HEK293T (cell line): ENCODE measurements around the gene PLCB4.

Experiments
- ELF4 ChIP-seq: fragments of 450-650 bp; IDR thresholded peaks from 2 replicates; pipeline ENCODE4 v1.6.1; 2017; ENCODE audit warnings: antibody characterized with exemption
- L3MBTL2 ChIP-seq: fragments of 450-650 bp; conservative IDR thresholded peaks from 2 replicates; pipeline ENCODE4 v1.6.1; 2016; ENCODE audit warnings: mild to moderate bottlenecking
- TF ChIP-seq, protein P1 (sequence below): fragments of 450-650 bp; IDR thresholded peaks from 2 replicates; pipeline ENCODE4 v1.6.1; 2016

DNA sequence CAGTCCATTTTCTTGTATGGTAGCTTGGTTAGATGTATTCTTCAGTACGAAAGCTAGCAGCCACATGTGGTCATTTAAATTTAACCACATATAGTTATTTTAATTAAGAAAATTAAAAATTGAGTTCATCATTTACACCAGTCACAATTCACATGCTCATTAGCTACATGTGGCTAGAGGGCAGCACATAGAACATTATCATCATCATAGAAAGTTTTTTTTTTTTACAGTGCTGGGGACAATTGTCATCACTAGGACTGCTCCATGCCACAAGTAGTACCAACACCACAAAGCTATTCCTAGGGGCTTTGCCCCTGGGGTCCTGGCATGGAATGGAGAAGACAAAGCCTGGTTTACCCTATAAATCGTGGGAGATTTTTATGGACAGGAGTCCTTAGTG is 30.5 kb downstream of the PLCB4 start:
- TF ChIP-seq, protein P1, sequence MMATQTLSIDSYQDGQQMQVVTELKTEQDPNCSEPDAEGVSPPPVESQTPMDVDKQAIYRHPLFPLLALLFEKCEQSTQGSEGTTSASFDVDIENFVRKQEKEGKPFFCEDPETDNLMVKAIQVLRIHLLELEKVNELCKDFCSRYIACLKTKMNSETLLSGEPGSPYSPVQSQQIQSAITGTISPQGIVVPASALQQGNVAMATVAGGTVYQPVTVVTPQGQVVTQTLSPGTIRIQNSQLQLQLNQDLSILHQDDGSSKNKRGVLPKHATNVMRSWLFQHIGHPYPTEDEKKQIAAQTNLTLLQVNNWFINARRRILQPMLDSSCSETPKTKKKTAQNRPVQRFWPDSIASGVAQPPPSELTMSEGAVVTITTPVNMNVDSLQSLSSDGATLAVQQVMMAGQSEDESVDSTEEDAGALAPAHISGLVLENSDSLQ, result no peak
- TF ChIP-seq L3MBTL2 (no peak), ELF4 (no peak)
